Karpas-422 (cell line): ENCODE measurements around the gene ST6GAL1. TPM values are rescaled to one million over a fixed set of nuclear protein-coding genes. Genes with fewer than 3 reads are reported as not detected.
"Not testable (repeated sequence)": the region's sequence is repeated elsewhere in the genome, so short reads cannot be mapped to it uniquely, and the experiment has no call there.

Experiments used
- DNase-seq: peaks from one replicate; pipeline ENCODE4 v3.0.0-alpha.2; 2015
- H2AFZ ChIP-seq: fragments of 200-600 bp; sonication (generic); 2 replicates; pipeline ENCODE4 v1.6.1; 2014; ENCODE audit warnings: antibody characterized with exemption, low read length, mixed read lengths
- H3K27ac ChIP-seq: fragments of 200-600 bp; sonication (generic); 2 replicates; pipeline ENCODE4 v1.5.1; 2014; ENCODE audit warnings: mild to moderate bottlenecking, low read length, moderate library complexity
- H3K27me3 ChIP-seq: fragments of 200-600 bp; sonication (generic); 2 replicates; pipeline ENCODE4 v1.6.1; 2014; ENCODE audit warnings: low read length, mixed read lengths
- H3K36me3 ChIP-seq: fragments of 200-600 bp; sonication (generic); 2 replicates; pipeline ENCODE4 v1.6.1; 2014; ENCODE audit warnings: low read length, mixed read lengths; ENCODE audit not compliant: insufficient read depth
- H3K4me1 ChIP-seq: fragments of 200-600 bp; sonication (generic); 2 replicates; pipeline ENCODE4 v1.6.1; 2014; ENCODE audit warnings: mild to moderate bottlenecking, low read length, mixed read lengths
- H3K4me2 ChIP-seq: fragments of 200-600 bp; sonication (generic); 2 replicates; pipeline ENCODE4 v1.6.1; 2014; ENCODE audit warnings: low read length, low read depth, mild to moderate bottlenecking; ENCODE audit not compliant: poor library complexity, severe bottlenecking
- H3K4me3 ChIP-seq: fragments of 200-600 bp; sonication (generic); 2 replicates; pipeline ENCODE4 v1.5.1; 2014; ENCODE audit warnings: mild to moderate bottlenecking, antibody characterized with exemption, low read length, mixed read lengths
- H3K79me2 ChIP-seq: fragments of 200-600 bp; sonication (generic); 2 replicates; pipeline ENCODE4 v1.6.1; 2014; ENCODE audit warnings: mild to moderate bottlenecking, low read length, mixed read lengths
- H3K9ac ChIP-seq: fragments of 200-600 bp; sonication (generic); 2 replicates; pipeline ENCODE4 v1.6.0; 2014; ENCODE audit warnings: low read length
- H3K9me2 ChIP-seq: fragments of 200-600 bp; sonication (generic), shearing (Covaris generic); replicated peaks from 2 replicates; pipeline ENCODE4 v1.6.0; 2014; ENCODE audit warnings: mild to moderate bottlenecking, low read length, moderate library complexity; ENCODE audit not compliant: insufficient read depth
- H3K9me3 ChIP-seq: fragments of 300-700, 200-600 bp; sonication (generic); 2 replicates; pipeline ENCODE4 v1.6.1; 2014; ENCODE audit warnings: low read length, mixed read lengths
- H4K20me1 ChIP-seq: fragments of 200-600 bp; sonication (generic); 2 replicates; pipeline ENCODE4 v1.6.1; 2014; ENCODE audit warnings: mild to moderate bottlenecking, antibody characterized with exemption, low read length, low read depth; ENCODE audit not compliant: insufficient read depth
- total RNA-seq: library from RNA; depleted of rRNA; stranded (reverse); fragments of >200 nt; shearing (Covaris generic); gene quantifications from 2 replicates; pipeline ENCODE4 v1.2.3, GENCODE V29; 2014; ENCODE audit warnings: low replicate concordance

Gene ST6GAL1
- total RNA-seq, 1 experiment from 2014 or later: 416 TPM

DNA sequence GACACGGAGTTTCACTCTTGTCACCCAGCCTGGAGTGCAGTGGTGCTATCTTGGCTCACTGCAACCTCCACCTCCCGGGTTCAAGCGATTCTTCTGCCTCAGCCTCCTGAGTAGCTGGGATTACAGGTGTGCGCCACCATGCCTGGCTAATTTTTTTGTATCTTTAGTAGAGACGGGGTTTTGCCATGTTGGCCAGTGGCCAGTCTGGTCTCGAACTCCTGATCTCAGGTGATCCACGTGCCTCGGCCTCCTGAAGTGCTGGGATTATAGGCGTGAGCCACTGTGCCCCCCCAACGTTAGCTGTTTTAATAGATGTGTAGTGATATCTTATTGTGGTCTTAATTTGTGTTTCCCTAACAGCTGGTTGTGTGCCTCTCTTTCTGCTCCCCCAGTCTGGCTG, 40.8 kb downstream of the ST6GAL1 start:
- peaks cover 72% of the 10 kb centered on the region for H3K36me3 ChIP-seq
- DNase-seq: not testable (repeated sequence)

DNA sequence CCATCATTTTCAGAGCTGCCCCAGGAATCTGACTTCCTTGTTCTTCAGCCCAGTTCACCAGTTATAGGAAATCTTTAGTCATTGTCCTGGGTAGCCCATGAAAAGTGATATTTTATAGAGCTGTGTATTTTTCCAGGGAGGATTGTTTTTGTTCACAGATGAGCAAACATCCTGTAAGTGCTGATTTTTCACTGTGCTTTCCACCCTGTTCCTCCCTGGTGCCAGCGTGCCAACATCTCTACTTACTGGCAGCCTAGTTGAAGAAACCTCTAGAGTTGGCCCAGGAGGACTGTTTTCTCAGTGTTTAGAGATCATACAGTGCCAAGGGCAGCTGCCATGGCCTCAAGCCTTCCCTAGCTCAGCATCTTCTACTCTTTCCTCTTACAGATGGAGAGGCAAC, 41.3 kb downstream of the ST6GAL1 start:
- H3K36me3 ChIP-seq: peaks cover 72% of the 10 kb centered on the region
- H3K4me3 ChIP-seq: no peak overlapping the region
- H3K4me2 ChIP-seq: no peak overlapping the region
- H3K9ac ChIP-seq: no peak overlapping the region
- DNase-seq: no peak
- 0 out of 2 replicates have a peak, but pooled peaks cover 4% of the 10 kb centered on the region for H4K20me1 ChIP-seq
- no peaks in the 10 kb centered on the region for H3K9me3 ChIP-seq
- no peaks in the 10 kb centered on the region for H3K9me2 ChIP-seq
- no peaks in the 10 kb centered on the region for H3K4me1 ChIP-seq
- H3K79me2 ChIP-seq: peaks cover 77% of the 10 kb centered on the region
- H3K27me3 ChIP-seq: no peaks in the 10 kb centered on the region
- H2AFZ ChIP-seq: no peak overlapping the region
- H3K27ac ChIP-seq: no peak overlapping the region

More for the DNA sequence above, 40.8 kb downstream of the ST6GAL1 start:
- not testable (repeated sequence) for H3K4me1 ChIP-seq, H3K4me2 ChIP-seq, H4K20me1 ChIP-seq, H3K27me3 ChIP-seq, H3K9me3 ChIP-seq, H3K9ac ChIP-seq, H3K9me2 ChIP-seq, H3K4me3 ChIP-seq, H2AFZ ChIP-seq, H3K27ac ChIP-seq
- peaks cover 80% of the 10 kb centered on the region for H3K79me2 ChIP-seq

DNA sequence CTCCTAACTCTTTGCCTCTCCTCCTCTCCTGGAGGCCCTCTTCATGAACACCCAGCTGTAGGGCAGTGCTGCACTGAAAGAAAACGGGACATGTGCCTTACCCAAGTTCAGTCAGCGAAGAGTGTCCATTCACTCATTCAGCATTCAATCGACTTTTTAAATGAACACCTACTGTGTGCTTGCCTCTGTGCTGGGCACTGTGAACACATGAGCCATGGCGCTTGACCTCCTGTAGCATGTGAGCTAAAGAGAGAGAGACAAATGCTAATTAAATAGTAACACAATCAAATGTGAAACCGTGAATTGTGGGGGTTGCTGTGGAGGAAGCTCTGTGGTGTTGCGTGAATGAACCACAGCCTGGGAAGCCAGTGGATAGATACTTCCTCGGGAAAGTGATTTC, 43.4 kb downstream of the ST6GAL1 start:
- Histone ChIP-seq H3K27ac (no peak overlapping the region), H2AFZ (no peak overlapping the region), H3K9ac (no peak overlapping the region), H3K4me3 (no peak overlapping the region), H3K79me2 (peaks cover 70% of the 10 kb centered on the region), H3K4me2 (no peak overlapping the region), H3K36me3 (peaks cover 71% of the 10 kb centered on the region), H3K9me3 (no peaks in the 10 kb centered on the region), H3K4me1 (peaks cover 4% of the 10 kb centered on the region; the same call in 1 of the 2 replicates), H3K27me3 (no peaks in the 10 kb centered on the region), H4K20me1 (0 out of 2 replicates have a peak, but pooled peaks cover 4% of the 10 kb centered on the region), H3K9me2 (no peaks in the 10 kb centered on the region)
- DNase-seq: no peak

DNA sequence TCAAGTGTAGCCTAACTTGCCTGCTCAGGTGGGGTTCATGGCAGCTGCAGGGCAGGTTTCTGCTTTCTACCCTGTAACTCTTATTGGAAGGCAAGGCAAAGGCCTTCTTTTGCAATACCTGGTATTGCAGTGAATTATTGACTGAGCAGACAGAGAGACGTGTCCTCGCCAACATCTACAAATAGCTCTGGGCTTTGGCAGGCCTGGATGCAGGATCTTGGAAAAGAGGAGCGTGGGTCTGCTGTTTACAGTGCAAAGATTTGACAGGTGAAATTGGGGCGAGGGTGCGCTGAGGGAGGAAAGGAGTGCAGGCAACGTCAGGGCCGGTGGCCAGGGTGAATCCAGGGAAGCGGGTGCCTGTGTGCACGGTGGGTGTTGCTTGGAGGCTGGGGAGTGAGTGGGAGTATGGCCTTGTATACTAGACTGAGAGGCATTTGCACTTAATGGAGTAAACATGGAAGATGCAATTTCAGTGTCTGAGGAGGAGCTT, 44.5 kb downstream of the ST6GAL1 start:
- H3K9me3 ChIP-seq: no peaks in the 10 kb centered on the region
- no peaks in the 10 kb centered on the region for H3K9me2 ChIP-seq
- peaks cover 15% of the 10 kb centered on the region for H3K4me1 ChIP-seq
- H2AFZ ChIP-seq: no peak overlapping the region
- no peak overlapping the region for H3K4me2 ChIP-seq
- H3K27ac ChIP-seq: peak overlapping the region; percentile 5; the same call in 1 of the 2 replicates
- no peak overlapping the region for H3K4me3 ChIP-seq
- H3K9ac ChIP-seq: no peak overlapping the region
- no peaks in the 10 kb centered on the region for H3K27me3 ChIP-seq
- peaks cover 71% of the 10 kb centered on the region for H3K79me2 ChIP-seq
- DNase-seq: no peak
- peaks cover 75% of the 10 kb centered on the region for H3K36me3 ChIP-seq
- H4K20me1 ChIP-seq: 0 out of 2 replicates have a peak, but pooled peaks cover under 1% of the 10 kb centered on the region

DNA sequence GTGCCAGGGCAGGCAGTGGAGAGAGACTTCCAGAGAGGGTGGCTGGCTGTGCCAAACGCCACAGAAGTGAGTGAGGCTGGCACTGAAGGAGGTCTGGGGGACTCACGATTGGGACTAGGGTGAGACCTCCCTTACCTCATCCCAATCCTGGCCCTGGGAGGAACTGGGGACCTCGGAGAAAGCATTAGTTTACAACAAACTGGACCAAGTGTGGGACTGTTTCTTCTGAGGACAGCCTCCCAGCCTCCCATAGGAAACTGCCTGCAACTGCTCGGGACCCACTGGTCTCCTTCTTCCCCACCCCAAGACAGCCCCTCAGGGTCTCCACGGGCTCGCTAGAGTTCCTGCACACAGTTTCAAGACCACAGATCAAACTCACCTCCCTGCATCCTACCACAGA, 45.4 kb downstream of the ST6GAL1 start:
- no peak overlapping the region for H2AFZ ChIP-seq
- H3K4me3 ChIP-seq: no peak overlapping the region
- peaks cover 67% of the 10 kb centered on the region for H3K79me2 ChIP-seq
- H4K20me1 ChIP-seq: no peaks in the 10 kb centered on the region
- no peak overlapping the region for H3K27ac ChIP-seq
- H3K4me1 ChIP-seq: peaks cover 21% of the 10 kb centered on the region
- peaks cover 75% of the 10 kb centered on the region for H3K36me3 ChIP-seq
- no peaks in the 10 kb centered on the region for H3K27me3 ChIP-seq
- no peaks in the 10 kb centered on the region for H3K9me3 ChIP-seq
- no peak for DNase-seq
- H3K9ac ChIP-seq: no peak overlapping the region
- H3K4me2 ChIP-seq: no peak overlapping the region
- H3K9me2 ChIP-seq: no peaks in the 10 kb centered on the region

DNA sequence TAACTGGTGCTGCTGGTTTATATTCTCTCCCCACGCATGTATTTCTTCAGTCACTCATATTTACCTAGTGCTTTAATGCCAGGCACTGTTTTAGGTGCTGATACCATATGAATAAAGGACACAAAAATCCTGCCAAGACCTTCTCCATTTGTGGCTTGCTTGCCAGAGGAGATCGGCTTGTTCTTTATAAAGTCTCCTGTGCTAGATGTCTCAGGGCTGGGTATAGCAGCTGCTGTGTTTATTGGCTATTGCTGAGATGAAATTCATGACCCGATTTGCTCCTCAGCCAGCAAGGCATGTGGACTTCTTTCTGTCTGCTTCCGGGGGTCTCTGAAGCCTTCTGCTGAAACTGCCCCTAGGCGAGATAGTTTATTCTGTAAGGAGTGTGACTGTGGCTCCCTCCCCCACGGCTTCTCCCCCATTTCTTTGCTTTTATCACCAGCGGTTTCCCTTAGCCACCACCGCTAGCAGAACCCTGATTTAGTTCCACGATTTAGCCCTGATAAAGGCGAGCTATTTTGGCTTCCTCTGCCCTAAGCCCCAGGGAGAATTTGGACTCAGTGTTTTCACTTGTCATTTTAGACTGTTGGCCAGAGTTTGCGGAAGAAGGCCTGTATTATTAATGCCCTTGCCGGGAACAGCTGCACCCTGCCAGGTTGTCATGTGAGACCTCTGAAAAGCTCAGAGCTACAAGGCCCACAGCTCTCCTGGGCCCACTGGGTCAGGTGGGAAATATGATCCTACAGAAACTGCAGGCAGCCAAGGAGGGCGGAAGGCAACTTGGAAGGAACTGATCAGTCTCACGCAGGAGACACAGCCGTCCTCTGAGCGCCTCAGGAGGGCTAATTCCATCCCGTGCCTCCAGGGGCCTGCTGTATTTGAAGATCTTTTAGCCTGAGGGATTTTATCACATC, 46.8 kb downstream of the ST6GAL1 start:
- H3K4me2 ChIP-seq: no peak overlapping the region
- no peaks in the 10 kb centered on the region for H3K27me3 ChIP-seq
- H3K9ac ChIP-seq: no peak overlapping the region
- H4K20me1 ChIP-seq: no peaks in the 10 kb centered on the region
- peaks cover 58% of the 10 kb centered on the region for H3K79me2 ChIP-seq
- H2AFZ ChIP-seq: no peak overlapping the region
- no peak overlapping the region for H3K27ac ChIP-seq
- no peak overlapping the region for H3K4me3 ChIP-seq
- H3K9me3 ChIP-seq: no peaks in the 10 kb centered on the region
- peaks cover 77% of the 10 kb centered on the region for H3K36me3 ChIP-seq
- no peaks in the 10 kb centered on the region for H3K9me2 ChIP-seq
- H3K4me1 ChIP-seq: peaks cover 34% of the 10 kb centered on the region
- DNase-seq: no peak

DNA sequence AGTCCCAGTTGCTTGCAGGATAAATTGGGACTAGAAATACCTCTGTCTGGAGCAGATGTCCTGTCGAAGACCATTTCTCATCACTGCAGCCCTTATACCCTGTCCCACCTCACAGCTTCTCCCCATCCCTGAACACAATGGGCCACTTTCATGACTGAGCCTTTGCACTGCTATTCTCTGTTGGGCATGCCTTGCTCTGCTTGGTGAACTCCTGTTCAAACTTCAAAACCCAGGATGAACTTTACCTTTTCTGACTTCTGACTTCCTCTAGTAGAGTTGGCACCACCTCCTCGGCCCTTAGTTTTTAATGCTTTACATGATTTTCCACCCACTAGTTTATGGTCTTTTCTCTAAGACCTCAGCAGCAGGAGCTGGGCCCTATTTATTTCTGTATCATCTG, 48.4 kb downstream of the ST6GAL1 start:
- H3K36me3 ChIP-seq: peaks cover 73% of the 10 kb centered on the region
- H3K4me2 ChIP-seq: no peak overlapping the region
- H2AFZ ChIP-seq: no peak overlapping the region
- no peaks in the 10 kb centered on the region for H3K27me3 ChIP-seq
- no peaks in the 10 kb centered on the region for H3K9me3 ChIP-seq
- DNase-seq: no peak
- H3K9ac ChIP-seq: no peak overlapping the region
- peaks cover 57% of the 10 kb centered on the region for H3K79me2 ChIP-seq
- H4K20me1 ChIP-seq: no peaks in the 10 kb centered on the region
- peak overlapping the region; percentile 41; the same call in 1 of the 2 replicates for H3K27ac ChIP-seq
- H3K4me3 ChIP-seq: no peak overlapping the region
- H3K4me1 ChIP-seq: peaks cover 49% of the 10 kb centered on the region
- H3K9me2 ChIP-seq: no peaks in the 10 kb centered on the region

DNA sequence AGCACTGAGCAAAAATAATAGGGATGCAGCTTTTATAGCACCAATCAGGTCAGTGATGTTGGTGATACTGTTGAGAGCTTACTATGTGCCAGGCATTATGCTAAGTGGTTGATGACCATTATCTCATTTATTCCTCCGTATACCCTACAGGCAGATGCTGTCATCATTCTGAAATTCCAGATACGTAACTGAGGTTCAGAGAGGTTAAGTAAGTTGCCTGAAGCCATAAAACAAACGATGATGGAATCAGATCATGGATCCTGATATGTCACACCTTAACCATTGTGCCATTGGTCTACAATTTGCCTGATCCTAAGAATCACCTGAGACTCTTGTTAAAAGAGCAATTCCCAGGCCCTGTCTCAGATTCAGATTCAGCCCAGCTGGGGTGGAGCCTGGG, 49.5 kb downstream of the ST6GAL1 start:
- Histone ChIP-seq H3K9me2 (no peaks in the 10 kb centered on the region), H3K27ac (0 out of 2 replicates have a peak overlapping the region, but pooled peaks have one; percentile 41), H3K36me3 (peaks cover 63% of the 10 kb centered on the region), H3K4me3 (no peak overlapping the region), H3K4me2 (no peak overlapping the region), H3K27me3 (no peaks in the 10 kb centered on the region), H3K9ac (no peak overlapping the region), H3K4me1 (peaks cover 57% of the 10 kb centered on the region), H4K20me1 (no peaks in the 10 kb centered on the region), H3K79me2 (peaks cover 51% of the 10 kb centered on the region), H3K9me3 (no peaks in the 10 kb centered on the region), H2AFZ (no peak overlapping the region)
- no peak for DNase-seq
